NOMO-1 (cell line): Measurements from ENCODE around the gene LGALS7.
A peak's percentile ranks its signal among the peaks of the same experiment; 100 is the strongest.

ENCODE experiments used
- DNase-seq, 2 experiments: peaks; one replicate each; lab custom pipeline; 2025; ENCODE audit not compliant: unreplicated experiment in 2 of 2; lab: John Stamatoyannopoulos, UW

The LGALS7 gene

GRCh38 chr19:38741670-38742069 is 31.6 kb downstream of the LGALS7 start:
- no peak for DNase-seq

- no peak for DNase-seq
Observed at GRCh38 chr19:38740932-38741331, 32.4 kb downstream of the LGALS7 start.

DNA sequence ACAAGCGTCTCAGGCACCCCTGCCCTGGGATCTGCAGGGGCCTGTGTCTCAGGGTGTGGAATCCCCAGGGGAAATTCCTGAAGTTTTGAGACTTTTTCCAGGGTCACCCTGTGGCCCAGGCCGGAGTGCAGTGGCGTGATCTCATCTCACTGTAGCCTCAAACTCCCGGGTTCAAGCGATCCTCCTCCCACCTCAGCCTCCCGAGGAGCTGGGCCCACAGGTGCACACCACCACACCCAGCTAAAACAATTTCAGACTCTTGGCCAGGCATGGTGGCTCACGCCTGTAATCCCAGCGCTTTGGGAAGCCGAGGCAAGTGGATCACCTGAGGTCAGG is 33.1 kb downstream of the LGALS7 start:
- DNase-seq = no peak

DNA sequence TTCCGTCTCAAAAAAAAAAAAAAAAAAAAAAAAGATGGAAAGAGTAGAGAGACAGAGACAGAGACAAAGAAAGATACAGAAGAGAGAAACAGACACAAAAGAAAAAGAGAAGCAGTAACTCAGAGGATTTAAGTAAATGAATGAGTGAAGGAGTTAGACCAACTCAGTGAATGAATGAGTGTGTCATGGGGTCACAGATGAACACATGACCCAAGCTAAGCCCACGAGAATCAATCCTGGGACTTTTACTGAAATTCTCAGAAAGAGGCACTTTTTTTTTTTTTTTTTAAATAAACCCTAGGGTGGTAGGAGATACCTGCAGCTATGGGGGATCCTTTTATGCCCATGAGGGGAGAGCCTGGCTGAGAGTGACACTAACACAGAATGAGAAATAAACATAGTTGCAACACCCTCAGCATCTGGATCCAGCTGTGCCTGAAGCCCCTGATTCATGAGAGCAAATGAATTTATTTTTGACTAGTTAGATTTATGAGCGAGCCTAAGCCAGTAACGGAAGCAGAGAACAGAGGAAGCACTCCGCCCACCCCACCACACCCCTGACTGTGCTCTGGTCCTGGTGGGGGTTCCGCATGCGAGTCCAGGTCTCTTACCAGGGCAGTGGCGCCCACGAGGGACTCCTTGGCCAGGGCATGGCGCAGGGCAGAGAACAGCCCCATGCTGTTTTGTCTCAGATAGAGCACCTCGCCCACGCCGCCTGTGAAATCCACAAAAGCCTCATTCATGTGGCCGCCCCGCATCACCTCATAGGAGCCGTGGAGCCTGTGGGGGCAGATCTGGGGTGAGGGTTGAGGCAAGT is 33.7 kb downstream of the LGALS7 start:
- DNase-seq = peak; percentile 14 to 48

DNA sequence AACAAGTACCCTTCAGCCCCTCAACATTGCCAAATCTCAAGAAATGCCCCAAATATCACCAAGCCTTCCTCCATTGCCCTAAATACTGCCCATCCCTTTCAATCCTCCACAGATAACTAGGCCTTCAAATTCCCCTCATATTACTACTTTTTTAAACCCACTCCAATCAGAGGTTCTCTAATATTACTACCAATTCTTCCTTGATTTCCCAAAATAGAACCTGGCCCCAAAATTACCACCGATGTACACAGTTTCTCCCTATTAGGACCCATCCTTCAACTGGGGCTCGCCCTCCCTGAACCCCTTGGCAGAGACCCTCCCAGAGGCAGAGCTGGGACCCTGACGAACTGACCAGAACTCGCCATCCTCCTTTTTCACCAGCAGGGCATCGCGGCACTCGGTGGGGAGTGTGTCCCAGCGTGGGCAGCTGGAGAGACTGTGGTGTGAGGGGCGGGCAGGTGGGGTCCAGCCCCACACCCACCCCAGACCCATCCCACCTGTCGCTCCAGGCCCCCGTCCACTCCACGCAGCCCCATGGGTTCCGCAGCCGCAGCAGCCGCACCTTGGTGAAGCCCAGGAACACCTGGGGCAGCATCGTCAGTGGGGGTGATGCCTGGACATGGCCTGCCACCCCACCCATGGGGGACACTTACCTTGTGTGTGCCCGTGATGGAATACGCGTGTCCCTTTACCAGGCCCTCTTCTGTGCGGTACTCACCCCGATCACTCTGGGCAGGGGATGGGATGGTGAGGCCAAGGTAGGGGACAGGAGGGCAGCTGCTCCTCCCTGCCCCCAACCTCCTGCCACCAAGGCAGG is 35.2 kb downstream of the LGALS7 start:
- DNase-seq = no peak

DNA sequence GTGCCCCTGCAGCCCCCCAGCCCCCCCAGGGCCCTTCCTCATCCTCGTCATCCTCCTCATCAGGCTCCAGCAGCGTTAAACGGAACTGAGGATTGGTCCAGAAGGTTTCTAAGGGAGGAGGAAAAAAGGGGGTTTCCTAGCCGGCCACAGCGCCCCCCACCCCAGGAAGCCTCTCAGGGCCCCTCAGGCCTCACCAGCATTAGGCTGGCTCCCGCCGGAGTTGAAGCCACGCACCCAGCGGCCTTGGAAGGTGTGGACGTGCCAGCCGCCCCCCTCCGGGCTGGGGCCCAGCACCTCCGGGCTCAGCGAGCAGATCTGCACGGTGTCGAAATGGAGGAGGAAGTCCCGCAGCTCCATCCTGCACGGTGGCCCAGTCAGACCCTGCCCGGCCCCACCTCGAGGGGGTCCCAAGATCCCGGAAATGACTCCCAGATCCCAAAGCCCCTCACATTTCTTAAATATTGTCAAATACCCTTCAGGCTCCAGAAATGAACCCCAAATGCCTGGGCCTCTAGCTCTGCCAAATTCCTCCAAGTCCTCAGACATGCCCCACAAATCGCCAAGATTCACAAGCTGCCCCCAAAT is 35.9 kb downstream of the LGALS7 start:
- DNase-seq = peak in 1 of 2 experiments; percentile 5

DNA sequence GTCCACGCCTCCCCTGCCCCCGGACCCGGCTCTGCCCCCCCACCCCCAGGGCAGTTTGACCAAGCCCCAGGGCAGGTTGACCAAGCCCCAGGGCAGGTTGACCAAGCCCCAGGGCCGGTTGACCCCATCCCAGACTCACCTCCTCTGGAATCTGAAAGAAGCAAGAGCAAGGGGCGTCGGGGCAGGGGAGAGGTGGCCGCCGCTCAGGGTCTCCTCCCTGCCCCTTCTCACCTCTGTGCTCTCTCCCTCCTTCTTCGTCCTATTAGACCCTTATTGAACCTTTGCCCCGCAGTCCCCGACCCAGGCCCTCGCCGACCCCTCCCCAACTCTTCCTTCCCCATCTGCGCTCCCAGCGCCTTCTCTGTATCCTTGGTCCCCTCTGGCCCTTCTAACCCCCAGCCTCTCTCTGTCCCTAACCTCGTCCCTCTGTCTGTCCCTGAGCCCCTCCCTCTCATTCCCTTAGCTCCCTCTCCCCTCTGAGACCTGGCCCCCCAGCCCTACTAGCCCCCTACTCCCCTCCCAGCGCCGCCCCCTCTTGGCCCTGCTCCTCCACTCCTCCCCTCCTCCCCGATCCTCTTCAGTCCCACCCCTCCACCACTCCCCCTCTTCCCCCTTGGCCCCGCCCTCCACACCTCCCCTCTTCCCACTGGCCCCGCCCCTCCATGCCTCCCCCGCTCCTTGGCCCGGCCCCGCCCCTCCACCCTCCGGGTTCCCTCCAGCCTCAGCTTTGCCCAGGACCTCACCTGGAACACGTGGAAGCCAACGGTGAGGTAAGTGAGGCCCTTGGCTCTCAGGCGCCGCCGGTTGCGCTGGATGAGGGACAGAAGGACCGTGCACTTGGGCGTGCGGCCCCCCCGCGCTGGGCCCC is 36.7 kb downstream of the LGALS7 start:
- DNase-seq = peak; percentile 9 to 38

- DNase-seq = peak; percentile 10 to 24
Observed at GRCh38 chr19:38736036-38736412, 37.3 kb downstream of the LGALS7 start.

GRCh38 chr19:38735257-38735686 is 38.0 kb downstream of the LGALS7 start:
- DNase-seq = no peak

- peak; percentile 43 to 59 for DNase-seq
Observed at GRCh38 chr19:38734426-38735256, 38.7 kb downstream of the LGALS7 start.

- DNase-seq = no peak
Observed at GRCh38 chr19:38734176-38734425, 39.2 kb downstream of the LGALS7 start.

DNA sequence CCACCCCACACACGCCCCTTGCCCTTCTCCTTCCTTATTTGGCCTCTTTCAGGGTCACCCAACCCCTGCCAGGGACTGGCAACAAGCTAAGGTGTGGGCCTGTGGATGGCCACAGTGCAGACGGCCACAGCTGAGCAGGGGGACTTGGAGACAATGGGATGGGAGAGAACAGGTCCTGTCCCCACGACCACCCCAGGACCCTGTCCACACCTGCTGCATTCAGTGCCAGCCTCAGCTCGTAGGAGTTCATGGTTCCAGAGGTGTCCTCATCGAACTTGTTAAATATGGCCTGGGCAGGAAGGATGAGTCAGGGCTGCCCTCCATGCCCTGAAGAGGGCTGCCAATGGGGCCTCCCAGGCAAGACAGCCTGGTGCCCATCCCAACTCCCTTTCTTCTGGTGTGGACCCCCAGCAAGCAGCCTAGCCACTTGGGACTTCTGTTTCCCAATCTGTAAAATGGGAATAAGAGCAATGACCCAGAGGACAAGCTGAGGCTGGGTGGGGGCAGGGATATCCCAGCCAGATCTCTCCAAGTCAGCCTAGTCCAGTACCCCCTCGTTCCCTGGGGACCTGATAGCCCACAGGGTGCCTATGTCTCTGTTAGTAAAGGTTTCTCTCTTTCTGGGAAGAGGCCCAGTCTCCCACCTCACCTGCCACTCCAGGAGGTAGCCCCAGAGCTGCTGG is 39.7 kb downstream of the LGALS7 start:
- peak in 1 of 2 experiments; percentile 10 for DNase-seq

GRCh38 chr19:38733241-38733492 is 40.1 kb downstream of the LGALS7 start:
- DNase-seq = no peak

- DNase-seq = no peak
Observed at GRCh38 chr19:38731654-38732301, 41.5 kb downstream of the LGALS7 start.

DNA sequence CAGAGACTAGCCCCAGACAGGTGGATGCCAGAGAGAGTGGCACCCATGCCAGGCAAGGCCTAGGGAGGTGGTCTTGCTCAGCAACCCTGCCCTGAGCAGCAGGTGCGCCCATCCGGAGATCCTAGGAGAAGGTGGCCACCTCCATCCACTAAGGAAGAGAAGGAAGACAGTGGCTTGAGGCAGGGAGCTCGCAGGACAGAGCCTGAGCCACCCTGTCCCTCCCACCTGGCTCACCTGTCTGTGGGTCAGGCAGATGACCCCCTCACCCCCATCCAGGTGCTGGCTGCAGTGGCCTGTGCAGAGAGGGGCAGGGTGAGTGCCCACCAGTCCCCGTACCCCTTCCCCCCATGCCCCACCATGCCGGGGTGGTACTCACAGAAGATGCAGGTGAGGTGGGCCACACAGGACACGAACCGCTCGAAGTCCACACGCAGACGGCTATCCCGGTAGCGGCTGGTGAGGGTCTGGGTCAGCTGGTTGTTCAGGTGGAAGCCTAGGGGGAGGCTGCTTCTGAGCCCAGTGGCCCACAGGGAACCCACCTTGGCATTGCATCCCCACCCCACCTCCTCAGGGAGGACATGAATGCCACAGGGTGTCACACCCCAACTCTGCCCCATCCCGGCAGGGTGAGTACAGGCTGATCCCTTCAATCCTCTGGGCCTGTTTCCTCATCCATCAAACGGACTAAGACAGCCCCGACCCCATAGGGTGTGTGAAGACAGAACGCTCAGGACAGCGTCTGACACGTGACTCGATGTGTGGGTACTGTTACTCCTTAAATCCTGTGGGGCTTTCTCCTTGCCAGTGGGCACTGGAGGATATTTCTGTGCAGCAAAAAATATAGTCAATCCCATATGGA is 42.4 kb downstream of the LGALS7 start:
- no peak for DNase-seq

DNA sequence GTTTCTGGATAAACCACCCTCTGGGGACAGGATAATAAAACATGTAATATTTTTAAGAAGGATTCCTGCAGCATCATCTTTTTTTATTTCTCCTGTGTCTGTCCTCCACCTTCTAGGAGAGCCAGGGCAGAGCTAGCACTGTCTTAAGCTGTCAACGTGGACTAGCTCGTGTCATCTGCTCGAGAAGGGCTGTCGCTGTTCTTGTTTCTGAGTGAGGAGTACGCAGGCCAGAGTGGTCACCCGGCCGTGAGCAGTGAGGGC is 42.9 kb downstream of the LGALS7 start:
- DNase-seq = no peak

DNA sequence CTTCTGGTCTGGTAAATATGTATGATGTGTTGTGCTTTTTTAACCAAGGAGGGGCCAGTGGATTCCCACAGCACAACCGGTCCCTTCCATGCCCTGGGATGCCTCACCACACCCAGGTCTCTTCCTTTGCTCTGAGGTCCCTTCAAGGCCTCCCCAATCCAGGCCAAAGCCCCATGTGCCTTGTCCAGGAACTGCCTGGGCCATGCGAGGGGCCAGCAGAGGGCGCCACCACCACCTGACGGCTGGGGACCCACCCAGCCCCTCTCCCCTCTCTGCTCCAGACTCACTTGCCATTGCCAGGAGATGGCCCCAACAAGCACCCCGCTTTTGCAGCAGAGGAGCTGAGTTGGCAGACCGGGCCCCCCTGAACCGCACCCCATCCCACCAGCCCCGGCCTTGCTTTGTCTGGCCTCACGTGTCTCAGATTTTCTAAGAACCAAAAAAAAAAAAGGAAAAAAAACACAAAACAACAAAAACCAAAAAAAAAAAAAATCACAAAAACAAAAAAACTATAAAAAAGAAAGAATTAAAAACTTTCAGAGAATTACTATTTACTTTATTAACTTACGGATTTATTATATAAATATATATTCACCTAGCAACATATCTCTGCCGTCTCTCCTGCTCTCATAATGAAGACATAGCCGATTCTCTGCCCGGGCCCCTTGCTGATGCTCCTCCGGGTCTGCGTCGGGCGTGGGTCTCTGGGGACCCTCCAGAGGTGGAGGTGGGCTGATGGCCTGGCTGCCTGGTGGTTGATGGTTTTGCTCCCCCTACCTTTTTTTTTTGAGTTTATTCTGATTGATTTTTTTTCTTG is 43.5 kb downstream of the LGALS7 start:
- DNase-seq = peak; percentile 19 to 27
